SW 1271 (cell line): ENCODE measurements around the gene CDC73.
"Not testable (repeated sequence)": the region's sequence is repeated elsewhere in the genome, so short reads cannot be mapped to it uniquely, and the experiment has no call there.

Experiments
- DNase-seq, 2 experiments: peaks; one replicate each; lab custom pipeline; 2025; lab: John Stamatoyannopoulos, UW

Gene CDC73

DNA sequence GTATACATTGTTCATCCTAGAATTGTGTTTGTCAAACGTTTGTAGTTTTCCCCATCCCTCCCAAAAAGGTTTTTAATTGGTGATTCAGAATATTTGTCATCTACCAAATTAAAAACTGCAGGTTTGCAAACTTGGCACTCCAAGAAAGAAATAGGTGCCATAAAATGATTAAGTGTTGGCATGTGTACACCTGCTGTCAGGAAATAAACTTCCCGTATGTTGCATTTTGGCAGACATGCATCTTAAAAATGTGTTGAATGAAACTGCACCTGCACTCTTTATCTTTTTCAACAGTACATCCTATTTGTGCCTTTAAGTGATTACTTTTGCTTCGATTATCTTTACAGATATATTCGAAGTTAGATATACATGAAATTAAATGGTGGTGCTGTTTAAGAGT, 57.3 kb downstream of the CDC73 start:
- DNase-seq: no peak

DNA sequence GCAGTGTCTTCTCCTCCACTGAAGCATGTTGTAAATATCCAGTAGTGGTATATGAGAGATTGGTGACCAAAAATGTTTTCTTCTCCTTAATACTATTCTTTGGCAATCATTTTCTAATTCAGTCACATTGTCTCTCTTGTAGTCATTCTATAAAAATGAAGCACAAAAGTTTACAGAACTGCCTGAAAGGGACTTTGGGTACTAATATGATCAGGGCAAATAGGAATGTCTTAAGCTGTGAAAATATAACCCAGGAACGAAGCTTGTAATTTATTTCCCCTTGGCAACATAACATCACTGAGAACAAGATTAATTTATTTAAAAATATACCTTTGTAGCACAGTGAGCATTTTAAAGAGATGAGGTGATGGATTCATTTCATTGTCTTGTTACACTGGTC, 59.7 kb downstream of the CDC73 start:
- no peak for DNase-seq

DNA sequence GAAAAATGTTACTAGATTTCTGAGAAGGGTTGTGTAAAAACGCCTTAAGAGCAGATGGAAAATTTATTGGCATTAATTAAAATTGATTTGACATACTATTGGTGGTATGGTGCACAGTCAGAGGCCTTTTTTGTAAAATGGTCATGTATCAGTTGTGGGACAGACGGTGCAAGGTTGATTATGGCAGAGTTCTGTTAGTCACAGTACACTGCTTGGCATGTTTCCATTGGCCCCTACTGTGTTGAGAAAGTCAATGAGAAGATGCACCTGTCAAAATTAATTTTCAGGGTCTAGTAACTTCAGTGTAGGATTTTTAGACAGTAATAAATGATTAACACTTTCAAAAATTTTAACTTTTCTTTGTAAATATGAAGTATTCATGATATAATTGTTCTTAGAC, 60.2 kb downstream of the CDC73 start:
- no peak for DNase-seq

GRCh38 chr1:193183019-193183627, 61.3 kb downstream of the CDC73 start:
- peak in 1 of 2 experiments; percentile 38 for DNase-seq

DNA sequence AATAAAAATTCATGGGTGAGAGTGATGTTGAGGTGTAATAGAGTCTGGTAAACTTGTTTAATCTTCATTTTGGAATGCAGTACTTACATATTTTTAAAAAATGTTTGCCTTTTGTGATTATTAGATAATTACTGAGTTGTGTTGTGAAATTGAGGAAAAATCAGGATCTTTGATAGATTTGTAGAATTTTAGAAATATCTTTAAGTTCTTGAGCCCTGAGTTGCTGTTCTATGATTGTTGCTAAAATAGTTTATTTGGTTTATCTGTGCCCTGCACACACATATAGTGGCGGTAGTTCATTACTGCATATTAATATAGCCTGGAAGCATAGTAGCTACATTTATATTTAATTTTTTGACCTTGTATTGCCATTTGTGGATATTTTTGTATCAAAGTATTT, 62.9 kb downstream of the CDC73 start:
- DNase-seq: no peak

GRCh38 chr1:193185211-193185610, 63.4 kb downstream of the CDC73 start:
- no peak for DNase-seq

DNA sequence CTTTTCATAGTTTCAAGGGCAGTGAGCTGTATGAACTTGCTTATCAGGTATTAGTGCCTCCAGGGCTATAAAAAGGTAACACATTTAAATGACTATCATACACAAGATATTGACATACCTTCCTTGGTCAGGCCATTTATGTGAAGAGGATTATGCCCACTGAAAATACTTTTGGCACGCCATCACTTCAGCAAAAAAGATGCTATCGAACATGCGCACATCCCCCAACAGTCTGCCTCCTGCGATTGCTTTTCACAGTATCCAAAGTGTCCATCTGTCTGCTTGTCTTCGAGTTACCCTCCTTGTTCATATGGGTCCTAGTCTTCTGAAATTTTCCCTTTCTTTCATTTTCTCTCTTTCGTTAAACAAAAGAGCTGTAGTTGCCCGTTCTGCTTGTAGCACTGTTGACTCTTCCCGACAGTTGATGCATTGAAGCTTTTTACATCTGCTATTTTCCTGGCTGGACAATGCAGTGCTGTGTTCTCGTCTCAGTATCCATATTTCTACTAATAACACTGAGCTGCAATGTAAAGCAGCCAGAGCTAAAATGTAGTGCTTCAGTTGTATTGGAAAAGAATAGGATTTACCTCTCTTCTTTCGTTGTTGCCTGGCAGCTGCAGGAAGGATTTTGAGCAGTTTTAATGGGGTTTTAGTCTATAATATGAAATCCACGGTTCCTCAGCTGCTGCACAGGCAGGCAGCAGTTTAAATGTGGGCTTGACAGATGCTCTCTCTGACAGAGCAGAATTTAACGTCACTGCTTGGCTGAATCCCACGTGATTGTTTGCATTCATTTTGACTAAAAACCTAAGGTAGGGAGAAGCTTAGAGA, 64.3 kb downstream of the CDC73 start, which contains the start of gene B3GALT2:
Gene B3GALT2 (minus strand): TSS at position 713 of the 831 bp plus-strand sequence. CDS start 5,051 bp downstream, outside the sequence.
- DNase-seq: no peak

DNA sequence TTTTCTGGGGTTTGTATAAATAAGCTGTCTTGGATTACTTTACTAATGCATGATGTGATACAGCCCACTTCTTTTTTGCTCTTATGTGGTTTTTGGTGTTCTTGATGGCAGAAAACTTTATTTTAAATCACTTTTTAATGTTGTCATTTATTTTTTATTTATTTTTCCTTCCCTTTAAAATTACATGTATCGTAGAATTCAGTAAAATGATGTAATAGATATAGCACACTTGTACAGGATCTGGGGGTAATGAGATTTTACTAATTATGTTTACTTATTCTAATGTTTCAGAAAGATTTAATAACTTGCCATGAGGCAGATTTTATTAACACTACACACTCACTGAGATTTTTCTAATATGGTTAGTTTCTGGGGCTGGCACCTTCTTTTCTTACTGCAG, 65.3 kb downstream of the CDC73 start:
- no peak for DNase-seq

GRCh38 chr1:193188915-193189314, 67.1 kb downstream of the CDC73 start:
- DNase-seq: not testable (repeated sequence)

- DNase-seq: no peak
These were observed 67.7 kb downstream of the CDC73 start for GRCh38 chr1:193189442-193190095.

DNA sequence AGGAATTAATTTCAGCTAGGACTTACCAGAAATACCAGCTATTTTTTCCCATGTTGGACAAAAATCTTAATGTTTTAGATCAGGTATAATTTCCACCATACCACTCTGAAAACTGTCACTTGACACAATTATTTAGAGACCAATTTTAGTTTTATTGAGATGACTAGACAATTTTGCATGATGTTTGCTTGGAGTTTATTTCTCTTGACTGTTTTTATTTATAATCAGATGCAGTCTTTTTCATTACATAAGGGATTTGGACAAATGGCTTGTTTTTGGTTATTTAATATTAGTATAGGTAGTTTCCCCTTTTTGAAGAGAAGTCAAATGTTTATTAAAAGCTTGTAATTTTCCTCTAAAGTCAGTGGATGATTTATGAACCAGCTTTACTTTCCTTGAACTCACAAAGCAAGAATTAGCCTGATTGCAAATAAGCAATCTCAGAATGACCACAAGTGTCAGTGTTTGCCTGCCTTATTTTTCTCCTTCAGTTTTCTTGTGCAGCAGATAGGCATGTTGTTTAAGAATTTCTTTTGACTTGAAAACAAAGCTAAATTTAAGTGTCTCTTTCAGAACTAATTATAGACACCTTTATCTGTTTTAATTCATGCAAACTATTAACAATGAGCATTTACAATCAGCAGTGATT, 68.4 kb downstream of the CDC73 start:
- no peak for DNase-seq

DNA sequence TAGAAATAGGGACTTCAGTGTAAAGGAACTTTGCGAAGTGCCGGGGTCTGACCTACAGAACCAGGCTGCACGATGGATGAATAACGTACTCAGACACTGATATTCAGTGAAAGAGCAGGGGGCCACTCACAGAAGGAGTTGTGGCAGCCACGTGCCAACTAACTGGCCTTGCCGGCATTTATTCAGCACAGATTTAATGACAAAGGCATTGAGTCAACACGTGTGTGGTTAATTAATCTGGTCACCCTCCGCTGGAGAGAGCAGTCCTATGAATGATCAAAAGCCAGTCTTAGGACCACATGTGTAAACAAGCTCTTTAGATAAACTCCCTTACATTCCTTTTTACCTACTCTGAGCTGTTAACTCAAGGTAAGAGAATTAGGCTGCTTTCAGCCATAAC, 70.8 kb downstream of the CDC73 start:
- no peak for DNase-seq

DNA sequence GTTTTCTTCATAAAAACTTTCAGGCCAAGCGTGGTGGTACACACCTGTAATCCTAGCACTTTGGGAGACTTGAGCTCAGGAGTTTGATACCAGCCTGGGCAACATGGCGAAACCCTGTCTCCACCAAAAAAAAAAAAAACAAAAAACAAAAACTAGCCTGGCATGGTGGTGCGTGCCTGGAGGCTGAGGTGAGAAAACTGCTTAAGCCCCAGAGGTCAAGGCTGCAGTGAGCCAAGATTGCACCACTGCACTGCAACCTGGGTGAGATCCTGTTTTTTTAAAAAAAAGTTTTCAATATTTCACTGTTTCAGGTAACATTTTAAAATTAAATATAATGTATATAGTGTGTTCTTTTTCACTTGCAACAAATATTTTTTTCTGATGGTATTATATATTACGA, 78.1 kb downstream of the CDC73 start:
- DNase-seq: no peak

GRCh38 chr1:193201021-193201420, 79.2 kb downstream of the CDC73 start:
- DNase-seq: no peak

- DNase-seq: no peak
These were observed 89.2 kb downstream of the CDC73 start for GRCh38 chr1:193210996-193211395.

GRCh38 chr1:193211539-193211938, 89.7 kb downstream of the CDC73 start:
- DNase-seq: peak; percentile 45 to 81

- no peak for DNase-seq
These were observed 90.8 kb downstream of the CDC73 start for GRCh38 chr1:193212637-193213036.

GRCh38 chr1:193213998-193214397, 92.2 kb downstream of the CDC73 start:
- DNase-seq: no peak

GRCh38 chr1:193216920-193217319, 95.1 kb downstream of the CDC73 start:
- no peak for DNase-seq

DNA sequence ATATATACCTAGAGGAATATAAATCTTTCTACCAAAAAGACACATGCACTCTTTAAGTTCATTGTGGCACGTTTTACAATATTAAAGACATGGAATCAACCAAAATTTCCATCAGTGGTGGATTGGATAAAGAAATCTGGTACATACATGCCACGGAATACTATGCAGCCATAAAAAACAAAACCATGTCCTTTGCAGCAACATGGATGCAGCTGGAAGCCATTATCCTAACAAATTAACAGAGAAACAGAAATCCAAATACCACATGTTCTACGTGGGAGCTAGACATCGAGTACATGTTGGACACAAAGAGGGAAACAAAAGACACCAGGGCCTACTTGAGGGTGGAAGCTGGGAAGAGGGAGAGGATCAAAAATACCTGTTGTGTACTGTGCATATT, 97.6 kb downstream of the CDC73 start:
- DNase-seq: no peak

DNA sequence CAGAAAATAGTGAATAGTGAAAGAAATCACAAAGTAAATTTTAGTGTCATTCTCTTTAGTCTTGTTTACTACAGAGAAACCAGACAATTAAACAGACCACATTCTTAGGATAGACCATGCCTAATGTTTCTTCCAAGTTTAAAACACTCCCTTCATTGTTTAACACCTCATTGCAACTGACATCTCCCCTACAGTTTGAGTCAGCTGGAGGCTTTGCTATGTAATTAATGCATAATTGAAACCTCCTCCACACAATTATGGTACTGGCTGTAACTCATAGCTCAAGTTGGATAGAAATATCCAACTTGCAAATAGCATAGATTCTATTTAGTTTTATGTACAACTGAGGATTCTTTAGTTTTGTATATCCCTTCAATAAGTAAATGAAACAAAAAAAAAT, 99.8 kb downstream of the CDC73 start:
- DNase-seq: no peak

DNA sequence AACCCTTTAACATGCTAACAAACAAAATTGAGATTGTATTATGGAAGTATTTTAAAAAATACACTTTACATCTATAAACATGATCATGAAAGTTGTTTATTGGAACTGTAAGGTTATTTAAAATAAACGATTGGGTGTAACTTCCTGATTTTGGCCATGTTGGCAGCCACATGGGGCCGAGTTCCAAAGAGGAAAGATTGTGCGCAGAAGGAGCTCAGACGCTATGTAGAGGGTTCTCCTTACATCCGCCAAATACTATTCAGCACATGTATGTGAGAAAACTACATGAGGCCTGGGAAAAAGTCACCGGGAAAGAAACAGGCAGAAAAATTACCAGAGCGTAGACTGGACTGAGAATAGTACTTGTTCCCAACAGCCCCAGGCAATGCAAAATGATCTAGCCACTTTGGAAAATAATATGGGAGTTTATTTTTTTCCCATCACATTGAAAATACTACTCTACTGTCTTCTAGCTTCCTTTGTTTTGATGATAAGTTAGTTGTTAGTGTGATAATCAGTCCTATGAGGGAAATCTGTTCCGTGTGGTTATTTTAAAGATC, 100.3 kb downstream of the CDC73 start:
- no peak for DNase-seq
